Kidney (tissue), 14 donors: ENCODE data around the gene FERMT1. TPM values are rescaled to one million over a fixed set of nuclear protein-coding genes. Genes with fewer than 3 reads are reported as not detected.

Experiments
- DNase-seq, 5 donors: peaks; one replicate each; pipeline ENCODE4 v3.0.0-alpha.2; 2013 to 2020
- FAIRE-seq: peaks from 2 replicates; lab custom pipeline; 2012; peaks lifted over from hg19 to GRCh38; lab: Jason Lieb, UNC
- H3K27ac ChIP-seq, 2 donors: one replicate each; pipeline ENCODE4 v1.7.0; 2013; ENCODE audit warnings: low read depth in 2 of 2, low read length in 2 of 2, inconsistent platforms in 1 of 2
- H3K27me3 ChIP-seq: one replicate; pipeline ENCODE4 v1.7.1; 2013; ENCODE audit warnings: low read length, inconsistent platforms; ENCODE audit not compliant: control insufficient read depth, insufficient read depth
- H3K36me3 ChIP-seq, 3 donors: one replicate each; pipeline versions ENCODE4 v1.7.0 to v1.7.1; 2013; ENCODE audit warnings: low read length in 3 of 3, control low read depth in 1 of 3, inconsistent platforms in 1 of 3; ENCODE audit not compliant: insufficient read depth in 3 of 3, control insufficient read depth in 2 of 3
- H3K4me1 ChIP-seq, 3 donors: one replicate each; pipeline versions ENCODE4 v1.7.0 to v1.7.1; 2013; ENCODE audit warnings: low read length in 3 of 3, inconsistent platforms in 1 of 3, low read depth in 1 of 3; ENCODE audit not compliant: control insufficient read depth in 2 of 3, insufficient read depth in 2 of 3
- H3K4me3 ChIP-seq, 3 donors: one replicate each; pipeline versions ENCODE4 v1.7.0 to v1.8.1; 2013; ENCODE audit warnings: low read length in 3 of 3, control low read depth in 1 of 3, inconsistent platforms in 1 of 3
- H3K9ac ChIP-seq, 3 donors: one replicate each; pipeline versions ENCODE4 v1.7.0 to v1.7.1; 2013; ENCODE audit warnings: low read length in 3 of 3, control low read depth in 1 of 3, inconsistent platforms in 1 of 3
- H3K9me3 ChIP-seq, 3 donors: one replicate each; pipeline versions ENCODE4 v1.7.0 to v1.7.1; 2013; ENCODE audit warnings: low read length in 3 of 3, control low read depth in 1 of 3, inconsistent platforms in 1 of 3; ENCODE audit not compliant: control insufficient read depth in 2 of 3, insufficient read depth in 1 of 3
- CTCF ChIP-seq: IDR thresholded peaks from 3 replicates; pipeline ENCODE4 v1.5.1; 2012; ENCODE audit warnings: mild to moderate bottlenecking, moderate library complexity, borderline replicate concordance; ENCODE audit not compliant: insufficient read depth; ENCODE audit errors: extremely low read depth
- intact Hi-C: fragments of 100-400 bp; cut with DNase I; formaldehyde crosslinking; loops from one replicate; pipeline ENCODE4 v1.11.1; 2022
- polyA plus RNA-seq: library from polyadenylated mRNA; stranded (reverse); fragments of 350-450 nt; fragmentation: Illumina TruSeq; extraction: RNeasy Lipid Tissue Mini Kit (QIAGEN cat#74804); gene quantifications from one replicate; pipeline ENCODE4 v1.2.3, GENCODE V29; 2014; ENCODE audit warnings: low read depth, low replicate concordance; ENCODE audit not compliant: insufficient read depth
- total RNA-seq: library from RNA; stranded (reverse); fragmentation: NEBNext Ultra II Directional; extraction: Animal tissue kit (Norgen Biotek cat#: 25700); gene quantifications from one replicate; pipeline ENCODE4 v1.2.1, GENCODE V29; 2021
- donor health status: control.
- donor health status: control.
- donor health status: control.
- donor health status: control.
- donor health status: control.
- donor health status: DM: yes; HTN: yes; CAD: no.
- donor health status: Normal renal cell carcinoma (clear cell type).

Gene FERMT1
- total and polyA plus RNA-seq, 2 donors from 2014 or later, result 0.57 to 2.2 TPM

GRCh38 chr20:6165346-6165745 lies 42.5 kb upstream of the FERMT1 start:
- FAIRE-seq, result no peak
- no peaks in the 10 kb centered on the region for H3K9me3 ChIP-seq
- DNase-seq, result no peak
- no peaks in the 10 kb centered on the region for H3K36me3 ChIP-seq
- H3K27ac ChIP-seq, result no peak overlapping the region
- H3K4me3 ChIP-seq, result no peak overlapping the region
- H3K9ac ChIP-seq, result no peak overlapping the region
- intact Hi-C loops, result no loop called here
- TF ChIP-seq CTCF, result no peak
- no peaks in the 10 kb centered on the region for H3K4me1 ChIP-seq
- no peaks in the 10 kb centered on the region for H3K27me3 ChIP-seq

DNA sequence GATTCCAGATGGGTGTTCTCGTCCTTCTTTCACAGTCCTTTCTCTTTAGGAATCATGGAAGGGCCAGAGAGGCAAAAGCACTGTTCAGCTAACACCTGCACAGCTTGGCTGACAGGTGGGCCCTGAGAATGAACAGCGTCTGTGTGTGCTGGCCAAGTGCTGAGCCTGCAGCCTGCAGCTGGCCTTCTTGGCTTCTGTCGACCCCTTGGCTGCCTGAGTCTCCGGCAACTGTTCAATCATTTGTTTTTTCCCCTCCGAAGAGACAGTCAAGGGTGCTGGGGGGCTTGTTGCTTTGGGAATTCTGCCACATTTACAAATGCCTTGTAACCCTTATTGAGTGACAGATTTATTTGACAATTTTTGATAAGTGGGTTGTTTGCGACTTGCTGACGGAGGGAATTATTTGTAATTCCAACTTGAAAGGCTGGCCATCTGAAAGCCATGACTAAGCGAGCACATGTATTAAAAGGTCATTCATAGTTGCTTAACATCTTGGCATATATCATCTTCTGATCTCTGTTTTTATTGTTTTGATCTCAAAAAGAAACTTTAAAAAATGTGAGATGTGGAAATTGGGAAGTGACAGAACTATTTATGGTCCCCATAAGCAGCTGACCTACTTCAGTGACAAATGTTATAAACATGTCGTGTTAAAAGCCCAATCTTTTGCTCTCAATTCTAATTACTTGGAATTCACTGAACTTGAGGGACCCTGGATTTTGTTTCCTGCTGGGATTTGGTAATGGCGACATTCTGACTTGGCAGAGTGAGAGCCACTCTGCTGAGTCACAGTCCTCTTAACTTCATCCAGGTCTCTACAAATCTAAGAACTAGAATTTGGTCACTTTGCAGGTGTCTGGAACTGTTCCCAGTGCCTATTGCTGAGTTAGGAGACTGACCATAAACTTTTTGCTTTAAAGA lies 41.9 kb upstream of the FERMT1 start:
- FAIRE-seq (no peak), DNase-seq (peak in 3 of 5 donors; percentile 21 to 76 (median 50))
- H3K4me1 ChIP-seq, result no peaks in the 10 kb centered on the region
- no peaks in the 10 kb centered on the region for H3K27me3 ChIP-seq
- no peaks in the 10 kb centered on the region for H3K9me3 ChIP-seq
- H3K4me3 ChIP-seq, result no peak overlapping the region
- TF ChIP-seq CTCF, result no peak
- no peaks in the 10 kb centered on the region for H3K36me3 ChIP-seq
- intact Hi-C loops, result no loop called here
- H3K9ac ChIP-seq, result no peak overlapping the region
- H3K27ac ChIP-seq, result no peak overlapping the region

- Histone ChIP-seq H3K27ac (no peak overlapping the region), H3K36me3 (no peaks in the 10 kb centered on the region), H3K9me3 (peaks cover 0 to 12% (median 0%) of the 10 kb centered on the region in 3 donors), H3K9ac (no peak overlapping the region), H3K27me3 (no peaks in the 10 kb centered on the region), H3K4me3 (no peak overlapping the region), H3K4me1 (no peaks in the 10 kb centered on the region)
- FAIRE-seq (no peak), DNase-seq (no peak)
- TF ChIP-seq CTCF, result no peak
- intact Hi-C loops, result no loop called here
Measured at GRCh38 chr20:6160736-6161135, 37.9 kb upstream of the FERMT1 start.
